Vagina (tissue), 2 donors: Measurements from ENCODE around the gene TNIK. TPM values are rescaled to one million over a fixed set of nuclear protein-coding genes. Genes with fewer than 3 reads are reported as not detected.
A peak's percentile ranks its signal among the peaks of the same experiment; 100 is the strongest.

Experiments
- DNase-seq, 2 donors: peaks; one replicate each; pipeline ENCODE4 v3.0.0-alpha.2; 2017; ENCODE audit errors: extremely low spot score in 2 of 2
- H3K27ac ChIP-seq: fragments of 200-600 bp; sonication (generic); one replicate; pipeline ENCODE4 v1.5.1; 2019
- H3K27me3 ChIP-seq: fragments of 200-600 bp; sonication (generic); one replicate; pipeline ENCODE4 v1.5.1; 2019
- H3K36me3 ChIP-seq, 2 donors: fragments of 200-600 bp; sonication (generic); one replicate each; pipeline ENCODE4 v1.5.1; 2017 to 2019
- H3K4me1 ChIP-seq: fragments of 200-600 bp; sonication (generic); one replicate; pipeline ENCODE4 v1.5.1; 2019
- H3K4me3 ChIP-seq, 2 donors: fragments of 200-600 bp; sonication (generic); 1 replicate in 1 of 2; 2 replicates in 1 of 2; pipeline ENCODE4 v1.5.1; 2016 to 2019
- H3K9me3 ChIP-seq: fragments of 200-600 bp; sonication (generic); one replicate; pipeline ENCODE4 v1.5.1; 2019
- CTCF ChIP-seq, 3 experiments: fragments of 450-650 bp in 2 of 3; fragments of 200-600 bp in 1 of 3; sonication (generic) in 1 of 3; IDR thresholded peaks; one replicate each; pipeline ENCODE4 v1.5.1; 2017 to 2019; ENCODE audit warnings: antibody characterized with exemption in 3 of 3, mild to moderate bottlenecking in 2 of 3, moderate library complexity in 2 of 3
- POLR2A ChIP-seq, 2 donors: fragments of 450-650 bp; IDR thresholded peaks; one replicate each; pipeline ENCODE4 v1.6.1; 2017; ENCODE audit warnings: antibody characterized with exemption in 2 of 2, mild to moderate bottlenecking in 2 of 2, moderate library complexity in 2 of 2
- POLR2AphosphoS5 ChIP-seq, 2 donors: sonication (generic); formaldehyde crosslinking; IDR thresholded peaks; one replicate each; pipeline ENCODE4 v1.9.0; 2017; ENCODE audit warnings: antibody characterized with exemption in 2 of 2, mild to moderate bottlenecking in 2 of 2, low read depth in 1 of 2; ENCODE audit not compliant: insufficient read depth in 1 of 2
- intact Hi-C: fragments of 100-400 bp; cut with DNase I; formaldehyde crosslinking; loops from one replicate; pipeline ENCODE4 v1.15.1; 2023
- total RNA-seq: library from RNA; depleted of rRNA; stranded (reverse); fragments of >200 nt; gene quantifications from one replicate; pipeline ENCODE4 v1.2.3, GENCODE V29; 2016

Gene TNIK
- total RNA-seq, 1 donor from 2014 or later: 5.9 TPM

GRCh38 chr3:171462224-171462623, 2.0 kb upstream of the TNIK start:
- intact Hi-C loops: no loop called here
- no peak for DNase-seq
- no peak overlapping the region for H3K27ac ChIP-seq
- no peaks in the 10 kb centered on the region for H3K27me3 ChIP-seq
- H3K9me3 ChIP-seq: no peaks in the 10 kb centered on the region
- H3K4me3 ChIP-seq: no peak overlapping the region
- H3K36me3 ChIP-seq: no peaks in the 10 kb centered on the region
- no peak for TF ChIP-seq CTCF (IDR thresholded peaks at IDR 0.05)
- TF ChIP-seq POLR2A (IDR thresholded peaks at IDR 0.05): no peak
- TF ChIP-seq POLR2AphosphoS5 (IDR thresholded peaks at IDR 0.05; ENCODE audit: insufficient read depth in 1 of 2, low read depth in 1 of 2): no peak
- peaks cover 30% of the 10 kb centered on the region for H3K4me1 ChIP-seq

GRCh38 chr3:171461525-171461917, 1.3 kb upstream of the TNIK start:
- Histone ChIP-seq H3K9me3 (no peaks in the 10 kb centered on the region), H3K27ac (no peak overlapping the region), H3K4me1 (peaks cover 30% of the 10 kb centered on the region), H3K36me3 (no peaks in the 10 kb centered on the region), H3K27me3 (no peaks in the 10 kb centered on the region), H3K4me3 (peak overlapping the region; percentile 66 to 81)
- intact Hi-C loops: no loop called here
- DNase-seq: no peak
- no peak for TF ChIP-seq POLR2A (IDR thresholded peaks at IDR 0.05)
- no peak for TF ChIP-seq POLR2AphosphoS5 (IDR thresholded peaks at IDR 0.05; ENCODE audit: insufficient read depth in 1 of 2, low read depth in 1 of 2)
- TF ChIP-seq CTCF (IDR thresholded peaks at IDR 0.05): no peak

- H3K9me3 ChIP-seq: no peaks in the 10 kb centered on the region
- peak overlapping the region; percentile 66 for H3K27ac ChIP-seq
- peak in 1 of 3 experiments; percentile 10 for TF ChIP-seq CTCF (IDR thresholded peaks at IDR 0.05)
- no peak for TF ChIP-seq POLR2AphosphoS5 (IDR thresholded peaks at IDR 0.05; ENCODE audit: insufficient read depth in 1 of 2, low read depth in 1 of 2)
- H3K36me3 ChIP-seq: no peaks in the 10 kb centered on the region
- H3K4me3 ChIP-seq: peak overlapping the region; percentile 66 to 81
- intact Hi-C loops: no loop called here
- no peak for DNase-seq
- no peaks in the 10 kb centered on the region for H3K27me3 ChIP-seq
- peaks cover 30% of the 10 kb centered on the region for H3K4me1 ChIP-seq
Measured at GRCh38 chr3:171460725-171461524, 720 bp upstream of the TNIK start.

GRCh38 chr3:171459137-171459941, 866 bp downstream of the TNIK start:
- Histone ChIP-seq H3K27ac (peak overlapping the region; percentile 66), H3K27me3 (no peaks in the 10 kb centered on the region), H3K9me3 (no peaks in the 10 kb centered on the region), H3K4me3 (peak overlapping the region; percentile 66 to 81), H3K4me1 (peaks cover 30% of the 10 kb centered on the region), H3K36me3 (no peaks in the 10 kb centered on the region)
- TF ChIP-seq POLR2AphosphoS5 (IDR thresholded peaks at IDR 0.05; ENCODE audit: insufficient read depth in 1 of 2, low read depth in 1 of 2) (no peak), POLR2A (IDR thresholded peaks at IDR 0.05) (no peak)
- intact Hi-C loops: loop anchor here (10.0 kb wide), 1 partner anchor 275 kb away; no protein-coding TSS in a partner anchor
- no peak for DNase-seq

GRCh38 chr3:171458864-171459136, 1.4 kb downstream of the TNIK start:
- H3K9me3 ChIP-seq: no peaks in the 10 kb centered on the region
- no peaks in the 10 kb centered on the region for H3K36me3 ChIP-seq
- DNase-seq: no peak
- no peak for TF ChIP-seq CTCF (IDR thresholded peaks at IDR 0.05)
- TF ChIP-seq POLR2A (IDR thresholded peaks at IDR 0.05): no peak
- TF ChIP-seq POLR2AphosphoS5 (IDR thresholded peaks at IDR 0.05; ENCODE audit: insufficient read depth in 1 of 2, low read depth in 1 of 2): no peak
- no peaks in the 10 kb centered on the region for H3K27me3 ChIP-seq
- H3K27ac ChIP-seq: no peak overlapping the region
- peaks cover 30% of the 10 kb centered on the region for H3K4me1 ChIP-seq
- peak overlapping the region; percentile 66 to 81 for H3K4me3 ChIP-seq
- intact Hi-C loops: loop anchor here (10.0 kb wide), 1 partner anchor 274 kb away; no protein-coding TSS in a partner anchor
